Measurements from ENCODE around the gene CASP10. TPM values are rescaled to one million over a fixed set of nuclear protein-coding genes. Genes with fewer than 3 reads are reported as not detected.

The CASP10 gene
- total RNA-seq, 1 experiment from 2014 or later: 1.2 TPM

DNA sequence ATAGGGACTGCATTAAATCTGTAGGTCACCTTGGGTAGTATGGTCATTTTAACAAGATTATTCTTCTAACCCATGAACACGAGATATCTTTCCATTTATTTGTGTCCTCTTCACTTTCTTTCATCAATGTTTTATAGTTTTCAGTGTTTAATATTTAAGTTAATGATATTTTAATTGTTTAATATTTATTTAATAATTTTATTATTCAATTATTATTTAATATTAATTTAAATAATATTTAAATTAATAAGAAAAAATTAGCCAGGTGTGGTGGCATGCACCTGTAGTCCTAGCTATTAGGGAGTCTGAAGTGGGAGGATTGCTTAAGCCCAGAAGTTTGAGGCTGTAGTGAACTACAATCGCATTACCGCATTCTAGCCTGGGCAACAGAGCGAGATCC is 33.0 kb downstream of the CASP10 start:
- ChIA-PET POLR2A (ENCODE audit: low non-redundant PET) (no interaction called here), CTCF (no interaction called here)
- no TSS peak for BruUV-seq (replicated peaks)
- H3K27ac ChIP-seq (ENCODE audit: low read depth, low read length, poor library complexity, severe bottlenecking): no peak overlapping the region
- TF ChIP-seq, protein P1, sequence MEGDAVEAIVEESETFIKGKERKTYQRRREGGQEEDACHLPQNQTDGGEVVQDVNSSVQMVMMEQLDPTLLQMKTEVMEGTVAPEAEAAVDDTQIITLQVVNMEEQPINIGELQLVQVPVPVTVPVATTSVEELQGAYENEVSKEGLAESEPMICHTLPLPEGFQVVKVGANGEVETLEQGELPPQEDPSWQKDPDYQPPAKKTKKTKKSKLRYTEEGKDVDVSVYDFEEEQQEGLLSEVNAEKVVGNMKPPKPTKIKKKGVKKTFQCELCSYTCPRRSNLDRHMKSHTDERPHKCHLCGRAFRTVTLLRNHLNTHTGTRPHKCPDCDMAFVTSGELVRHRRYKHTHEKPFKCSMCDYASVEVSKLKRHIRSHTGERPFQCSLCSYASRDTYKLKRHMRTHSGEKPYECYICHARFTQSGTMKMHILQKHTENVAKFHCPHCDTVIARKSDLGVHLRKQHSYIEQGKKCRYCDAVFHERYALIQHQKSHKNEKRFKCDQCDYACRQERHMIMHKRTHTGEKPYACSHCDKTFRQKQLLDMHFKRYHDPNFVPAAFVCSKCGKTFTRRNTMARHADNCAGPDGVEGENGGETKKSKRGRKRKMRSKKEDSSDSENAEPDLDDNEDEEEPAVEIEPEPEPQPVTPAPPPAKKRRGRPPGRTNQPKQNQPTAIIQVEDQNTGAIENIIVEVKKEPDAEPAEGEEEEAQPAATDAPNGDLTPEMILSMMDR (conservative IDR thresholded peaks at IDR 0.05; ENCODE audit: low read depth, low read length): no peak
- no peak for TF ChIP-seq EZH2 (IDR thresholded peaks at IDR 0.05; ENCODE audit: borderline replicate concordance, low read depth, low read length, poor library complexity, severe bottlenecking)
- H3K36me3 ChIP-seq (ENCODE audit: insufficient read depth, low read length, poor library complexity, severe bottlenecking): no peaks in the 10 kb centered on the region
- H3K9me3 ChIP-seq (ENCODE audit: low read depth, low read length, poor library complexity, severe bottlenecking): no peaks in the 10 kb centered on the region
- no peak overlapping the region for H3K4me3 ChIP-seq (ENCODE audit: low read depth, low read length, poor library complexity, severe bottlenecking)
- DNase-seq (ENCODE audit: low spot score): no peak
- no peaks in the 10 kb centered on the region for H3K27me3 ChIP-seq (replicated peaks; ENCODE audit: insufficient read depth, low read depth, low read length, poor library complexity)
- intact Hi-C loops (cut with micrococcal nuclease; ENCODE audit: unreplicated experiment): no loop called here
- H3K4me1 ChIP-seq (ENCODE audit: insufficient read depth, low read length, poor library complexity, severe bottlenecking): no peaks in the 10 kb centered on the region

DNA sequence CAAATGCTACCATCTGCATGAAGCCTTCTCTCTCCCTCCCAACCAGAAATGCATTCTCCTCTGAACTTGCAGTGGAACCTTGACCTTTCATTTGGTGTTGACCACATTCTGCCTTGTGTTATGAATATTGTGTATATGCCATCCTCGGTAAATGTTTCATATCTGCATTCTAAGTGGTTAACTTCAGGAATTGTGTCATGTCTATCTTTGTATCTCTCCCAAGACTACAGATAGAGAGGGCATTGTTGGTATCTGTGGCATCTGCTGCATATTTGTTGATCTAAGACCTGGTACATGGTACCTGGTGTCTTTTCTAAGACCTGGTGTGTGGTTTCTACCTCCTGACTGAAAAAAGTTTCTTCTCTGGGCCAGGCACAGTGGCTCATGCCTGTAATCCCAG is 34.0 kb downstream of the CASP10 start:
- intact Hi-C loops (cut with micrococcal nuclease; ENCODE audit: unreplicated experiment): no loop called here
- TF ChIP-seq, protein P1 (conservative IDR thresholded peaks at IDR 0.05; ENCODE audit: low read depth, low read length): no peak
- TF ChIP-seq EZH2 (IDR thresholded peaks at IDR 0.05; ENCODE audit: borderline replicate concordance, low read depth, low read length, poor library complexity, severe bottlenecking): no peak
- Histone ChIP-seq H3K27ac (ENCODE audit: low read depth, low read length, poor library complexity, severe bottlenecking) (no peak overlapping the region), H3K36me3 (ENCODE audit: insufficient read depth, low read length, poor library complexity, severe bottlenecking) (no peaks in the 10 kb centered on the region), H3K4me3 (ENCODE audit: low read depth, low read length, poor library complexity, severe bottlenecking) (no peak overlapping the region), H3K27me3 (replicated peaks; ENCODE audit: insufficient read depth, low read depth, low read length, poor library complexity) (no peaks in the 10 kb centered on the region), H3K4me1 (ENCODE audit: insufficient read depth, low read length, poor library complexity, severe bottlenecking) (no peaks in the 10 kb centered on the region), H3K9me3 (ENCODE audit: low read depth, low read length, poor library complexity, severe bottlenecking) (no peaks in the 10 kb centered on the region)
- CTCF ChIA-PET: no interaction called here
- POLR2A ChIA-PET (ENCODE audit: low non-redundant PET): no interaction called here
- BruUV-seq (replicated peaks): no TSS peak
- no peak for DNase-seq (ENCODE audit: low spot score)

DNA sequence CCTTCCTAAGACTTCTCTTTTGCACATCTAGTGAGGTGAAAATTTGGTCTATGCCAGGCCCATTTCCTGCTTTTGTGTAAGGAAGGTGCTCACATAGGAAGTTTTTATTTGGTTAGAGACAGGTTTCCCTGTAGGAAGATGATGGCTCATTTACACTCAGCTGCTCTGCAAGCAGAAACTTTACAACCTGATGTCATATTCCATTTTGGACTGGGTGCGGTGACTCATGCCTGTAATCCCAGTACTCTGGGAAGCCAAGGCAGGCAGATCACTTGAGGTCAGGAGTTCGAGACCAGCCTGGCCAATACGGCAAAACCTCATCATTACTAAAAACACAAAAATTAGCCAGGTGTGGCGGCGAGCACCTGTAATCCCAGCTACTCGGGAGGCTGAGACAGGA is 35.8 kb downstream of the CASP10 start:
- CTCF ChIA-PET: no interaction called here
- no peak for DNase-seq (ENCODE audit: low spot score)
- BruUV-seq (replicated peaks): no TSS peak

More for the DNA sequence above, 35.8 kb downstream of the CASP10 start:
- POLR2A ChIA-PET (ENCODE audit: low non-redundant PET): no interaction called here
- Histone ChIP-seq H3K36me3 (ENCODE audit: insufficient read depth, low read length, poor library complexity, severe bottlenecking) (no peaks in the 10 kb centered on the region), H3K27me3 (replicated peaks; ENCODE audit: insufficient read depth, low read depth, low read length, poor library complexity) (no peaks in the 10 kb centered on the region), H3K27ac (ENCODE audit: low read depth, low read length, poor library complexity, severe bottlenecking) (no peak overlapping the region), H3K9me3 (ENCODE audit: low read depth, low read length, poor library complexity, severe bottlenecking) (no peaks in the 10 kb centered on the region), H3K4me3 (ENCODE audit: low read depth, low read length, poor library complexity, severe bottlenecking) (no peak overlapping the region), H3K4me1 (ENCODE audit: insufficient read depth, low read length, poor library complexity, severe bottlenecking) (no peaks in the 10 kb centered on the region)
- intact Hi-C loops (cut with micrococcal nuclease; ENCODE audit: unreplicated experiment): no loop called here
- no peak for TF ChIP-seq EZH2 (IDR thresholded peaks at IDR 0.05; ENCODE audit: borderline replicate concordance, low read depth, low read length, poor library complexity, severe bottlenecking)
- TF ChIP-seq, protein P1 (conservative IDR thresholded peaks at IDR 0.05; ENCODE audit: low read depth, low read length): no peak

Measured in A673 (cell line).